GM18858 (cell line): ENCODE results near the gene NRN1L.

Experiments
- ATAC-seq: cut with Tn5 transposase; IDR thresholded peaks from one replicate; pipeline ENCODE4 v1.9.1; 2021; ENCODE audit not compliant: unreplicated experiment

NRN1L gene

DNA sequence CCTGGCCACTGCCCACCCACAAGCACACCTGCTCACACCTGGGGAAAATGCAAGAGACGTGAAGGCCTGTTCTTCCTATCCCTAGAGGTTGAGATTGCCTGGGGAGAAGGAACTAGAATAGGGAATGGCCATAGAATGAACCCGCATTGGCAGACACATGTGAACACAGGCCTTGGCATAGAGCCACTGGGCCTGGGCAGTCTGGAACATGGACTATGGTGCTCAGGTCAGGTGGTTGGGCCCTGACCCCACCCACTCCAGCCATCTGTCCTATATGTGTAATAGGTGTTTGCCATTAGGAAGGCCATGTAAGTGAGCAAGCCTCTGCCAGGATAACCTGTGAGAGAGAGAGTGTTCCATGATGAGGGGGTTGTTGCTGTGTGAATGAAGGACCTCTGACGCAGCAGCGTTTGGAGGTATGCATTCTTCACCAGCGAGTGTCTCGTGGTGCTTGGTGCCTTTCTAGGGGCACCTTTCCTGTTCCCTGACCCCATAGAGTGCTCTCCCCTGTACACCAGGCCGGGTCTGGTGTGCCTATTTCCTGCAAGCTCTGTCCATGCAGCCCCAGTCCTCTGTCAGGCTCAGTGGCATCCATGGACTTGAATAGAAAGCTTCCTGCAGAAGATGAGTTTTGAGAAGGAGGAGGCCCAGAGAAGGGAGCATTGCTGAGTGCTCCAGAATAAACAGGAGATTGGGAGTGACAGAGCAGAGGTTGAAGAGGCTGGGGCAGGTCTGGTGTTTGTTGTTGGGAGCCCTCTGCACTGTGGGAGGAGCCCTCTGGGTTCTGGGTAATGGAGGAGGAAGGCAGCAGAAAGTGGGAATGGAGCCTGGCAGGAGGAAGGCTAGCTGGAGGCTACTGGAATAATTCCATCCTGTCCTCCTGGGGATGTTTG, 31.4 kb downstream of the NRN1L start:
- ATAC-seq = no peak

- no peak for ATAC-seq
These were observed 32.6 kb downstream of the NRN1L start for GRCh38 chr16:67917140-67917851.

DNA sequence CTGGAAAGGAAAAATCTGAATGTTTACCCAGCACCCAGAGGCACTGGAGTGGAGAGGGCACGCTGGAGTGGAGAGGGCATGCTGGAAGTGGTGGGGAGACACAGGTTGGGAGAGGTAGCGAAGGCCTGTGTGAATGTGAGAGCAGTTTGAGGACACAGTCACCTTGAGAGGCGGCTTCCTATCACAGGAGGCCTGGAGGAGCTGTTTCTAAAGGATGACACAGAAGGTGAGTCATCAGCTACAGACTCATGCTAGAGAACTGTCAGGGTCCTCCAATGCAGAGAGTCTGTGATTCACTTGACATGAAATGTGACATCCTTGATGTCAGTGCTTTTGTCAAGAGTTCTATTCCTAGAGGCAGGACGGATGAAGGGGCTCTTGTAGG, 33.2 kb downstream of the NRN1L start:
- no peak for ATAC-seq

DNA sequence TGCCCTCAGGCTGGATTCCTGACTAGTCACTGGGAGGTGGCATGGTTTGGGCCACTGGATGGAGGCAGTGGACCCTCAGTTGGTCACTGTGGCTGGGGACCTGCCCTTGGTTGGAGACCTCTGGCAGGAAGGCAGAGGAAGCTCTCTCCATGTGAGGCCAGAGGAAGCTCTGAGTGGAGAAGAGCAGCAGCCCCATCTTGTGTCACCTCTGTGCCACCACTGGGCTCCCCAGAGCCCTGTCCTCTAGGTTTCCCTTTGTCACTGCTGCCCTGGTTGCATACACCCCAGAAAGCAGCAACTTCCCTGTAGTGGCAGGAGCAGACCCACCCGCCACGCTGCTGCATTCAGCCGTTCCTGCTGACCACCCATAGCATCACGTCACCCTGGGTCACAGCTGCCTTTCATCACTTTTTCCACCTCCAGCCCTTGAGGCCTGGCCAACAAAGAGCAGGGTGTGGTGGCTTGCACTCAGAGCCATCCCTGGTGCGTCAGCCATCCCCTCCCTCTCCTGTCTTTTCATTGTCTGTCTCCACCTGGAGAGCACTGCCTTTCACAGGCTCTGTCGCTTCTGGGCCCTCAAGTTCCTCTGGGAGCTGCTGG, 35.0 kb downstream of the NRN1L start:
- ATAC-seq = no peak

GRCh38 chr16:67922221-67922620, 37.5 kb downstream of the NRN1L start:
- ATAC-seq = no peak

GRCh38 chr16:67922740-67923139, 38.1 kb downstream of the NRN1L start:
- ATAC-seq = no peak

- no peak for ATAC-seq
These were observed 38.9 kb downstream of the NRN1L start for GRCh38 chr16:67923414-67924116.

DNA sequence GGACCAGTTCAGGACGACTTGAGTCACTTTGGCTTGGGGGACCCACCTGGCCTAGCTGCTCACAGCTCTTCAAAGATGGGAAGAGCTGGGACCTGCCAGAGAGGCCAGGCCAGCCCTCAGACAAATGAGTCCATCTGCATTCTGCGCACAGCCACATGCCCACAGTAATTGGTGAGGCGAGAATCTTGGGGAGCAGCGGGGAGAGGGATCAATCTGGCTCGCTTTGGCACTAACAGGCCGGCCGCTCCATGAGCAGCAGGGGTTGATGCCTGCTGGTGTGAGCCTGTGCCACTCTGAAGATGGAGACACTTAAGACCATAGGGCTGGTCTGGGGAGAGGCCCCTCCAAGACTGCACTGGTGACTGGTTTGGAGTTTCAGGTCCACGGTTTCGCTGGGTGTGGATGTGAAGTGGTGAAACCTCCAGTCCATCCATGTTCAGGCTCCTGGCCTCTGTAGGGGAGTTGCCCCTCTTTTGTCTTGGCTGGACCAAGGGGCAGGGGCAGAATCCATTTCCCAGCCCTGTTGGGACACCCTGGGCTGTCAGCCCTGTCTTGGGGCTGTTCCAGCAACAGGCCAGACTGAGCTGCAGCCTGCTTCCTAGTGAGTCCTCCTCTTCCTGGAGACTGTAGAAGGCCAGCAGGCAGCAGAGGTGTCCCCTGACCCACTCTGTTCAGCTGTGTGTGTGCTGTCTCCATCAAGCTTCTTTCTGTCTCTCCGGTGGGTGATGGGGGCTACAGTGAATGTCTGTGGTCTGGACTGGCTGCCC, 39.6 kb downstream of the NRN1L start:
- no peak for ATAC-seq

DNA sequence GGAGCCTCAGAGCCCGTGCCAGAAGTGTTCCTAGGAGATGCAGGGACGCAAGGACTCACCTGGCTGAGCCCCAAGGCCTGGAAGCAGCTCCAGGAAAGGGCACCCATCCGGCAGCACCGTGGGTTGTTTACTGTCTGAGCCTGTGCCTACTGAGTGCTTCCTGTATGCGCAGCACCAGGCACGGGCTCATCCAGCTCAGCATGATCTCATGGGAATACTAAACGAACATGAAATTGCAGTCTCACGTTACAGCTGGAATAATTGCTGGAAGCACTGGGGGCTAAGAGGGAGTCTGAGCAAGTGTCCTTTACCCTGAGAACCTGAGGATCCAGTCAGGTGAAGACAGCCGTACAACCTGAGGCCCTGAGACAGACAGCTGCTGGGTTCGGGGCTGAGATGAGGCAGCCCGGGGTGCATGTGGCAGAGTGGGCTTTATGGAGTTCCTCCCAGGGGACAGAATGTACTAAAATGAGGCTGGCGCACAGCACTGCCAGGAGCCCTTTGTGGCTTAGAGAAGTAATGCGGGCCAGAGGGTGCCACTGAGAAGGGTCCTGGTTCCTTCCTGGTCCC, 41.6 kb downstream of the NRN1L start:
- no peak for ATAC-seq

DNA sequence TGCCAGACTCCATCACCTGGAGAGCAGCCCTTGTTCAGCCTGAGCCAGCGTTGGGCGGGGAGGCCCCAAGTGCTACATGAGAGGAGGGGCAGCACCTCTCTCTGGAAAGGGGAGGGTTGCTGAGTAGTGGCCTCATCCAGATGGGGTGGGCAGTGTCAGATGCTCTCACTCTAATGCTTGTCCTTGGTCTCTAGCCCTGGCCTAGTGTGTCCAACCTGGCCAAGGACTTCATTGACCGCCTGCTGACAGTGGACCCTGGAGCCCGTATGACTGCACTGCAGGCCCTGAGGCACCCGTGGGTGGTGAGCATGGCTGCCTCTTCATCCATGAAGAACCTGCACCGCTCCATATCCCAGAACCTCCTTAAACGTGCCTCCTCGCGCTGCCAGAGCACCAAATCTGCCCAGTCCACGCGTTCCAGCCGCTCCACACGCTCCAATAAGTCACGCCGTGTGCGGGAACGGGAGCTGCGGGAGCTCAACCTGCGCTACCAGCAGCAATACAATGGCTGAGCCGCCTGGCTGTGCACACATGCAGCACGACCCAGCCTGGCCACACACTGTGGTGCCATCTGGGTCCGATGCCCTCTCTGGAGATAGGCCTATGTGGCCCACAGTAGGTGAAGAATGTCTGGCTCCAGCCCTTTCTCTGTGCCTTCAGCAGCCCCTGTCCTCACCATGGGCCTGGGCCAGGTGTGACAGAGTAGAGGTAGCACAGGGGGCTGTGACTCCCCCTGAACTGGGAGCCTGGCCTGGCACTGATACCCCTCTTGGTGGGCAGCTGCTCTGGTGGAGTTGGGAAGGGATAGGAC, 42.7 kb downstream of the NRN1L start:
- ATAC-seq = no peak

DNA sequence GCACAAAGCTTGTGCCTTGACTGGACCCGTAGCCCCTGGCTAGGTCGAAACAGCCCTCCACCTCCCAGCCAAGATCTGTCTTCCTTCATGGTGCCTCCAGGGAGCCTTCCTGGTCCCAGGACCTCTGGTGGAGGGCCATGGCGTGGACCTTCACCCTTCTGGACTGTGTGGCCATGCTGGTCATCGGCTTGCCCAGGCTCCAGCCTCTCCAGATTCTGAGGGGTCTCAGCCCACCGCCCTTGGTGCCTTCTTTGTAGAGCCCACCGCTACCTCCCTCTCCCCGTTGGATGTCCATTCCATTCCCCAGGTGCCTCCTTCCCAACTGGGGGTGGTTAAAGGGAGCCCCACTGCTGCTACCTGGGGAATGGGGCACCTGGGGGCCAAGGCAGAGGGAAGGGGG, 43.5 kb downstream of the NRN1L start:
- ATAC-seq = no peak

DNA sequence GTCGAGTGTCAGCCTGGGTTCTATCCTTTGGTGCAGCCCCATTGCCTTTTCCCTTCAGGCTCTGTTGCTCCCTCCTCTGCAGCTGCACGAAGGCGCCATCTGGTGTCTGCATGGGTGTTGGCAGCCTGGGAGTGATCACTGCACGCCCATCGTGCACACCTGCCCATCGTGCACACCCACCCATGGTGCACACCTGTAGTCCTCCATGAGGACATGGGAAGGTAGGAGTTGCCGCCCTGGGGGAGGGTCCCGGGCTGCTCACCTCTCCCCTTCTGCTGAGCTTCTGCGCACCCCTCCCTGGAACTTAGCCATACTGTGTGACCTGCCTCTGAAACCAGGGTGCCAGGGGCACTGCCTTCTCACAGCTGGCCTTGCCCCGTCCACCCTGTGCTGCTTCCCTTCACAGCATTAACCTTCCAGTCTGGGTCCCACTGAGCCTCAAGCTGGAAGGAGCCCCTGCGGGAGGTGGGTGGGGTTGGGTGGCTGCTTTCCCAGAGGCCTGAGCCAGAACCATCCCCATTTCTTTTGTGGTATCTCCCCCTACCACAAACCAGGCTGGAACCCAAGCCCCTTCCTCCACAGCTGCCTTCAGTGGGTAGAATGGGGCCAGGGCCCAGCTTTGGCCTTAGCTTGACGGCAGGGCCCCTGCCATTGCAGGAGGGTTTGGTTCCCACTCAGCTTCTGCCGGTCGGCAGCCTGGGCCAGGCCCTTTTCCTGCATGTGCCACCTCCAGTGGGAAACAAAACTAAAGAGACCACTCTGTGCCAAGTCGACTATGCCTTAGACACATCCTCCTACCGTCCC, 44.1 kb downstream of the NRN1L start:
- no peak for ATAC-seq

DNA sequence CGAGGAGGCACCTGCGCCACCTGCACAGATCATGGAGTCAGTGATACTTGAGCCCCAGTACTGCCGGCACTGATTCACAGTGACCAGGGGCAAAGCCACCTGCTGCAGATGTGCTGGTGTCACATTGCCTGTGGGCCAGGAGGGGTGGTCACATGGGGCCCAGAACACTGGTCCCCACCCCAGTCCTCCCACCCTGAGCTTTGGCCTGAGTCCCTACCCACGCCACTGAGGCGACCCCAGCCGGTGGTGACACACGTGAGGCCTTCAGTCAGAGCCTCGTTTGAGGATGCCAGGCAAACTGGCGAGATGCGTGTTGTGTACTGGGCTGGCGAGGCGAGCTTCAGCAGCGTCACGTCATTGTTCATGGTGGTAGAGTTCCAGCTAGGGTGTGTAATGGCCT, 45.5 kb downstream of the NRN1L start:
- ATAC-seq = no peak

DNA sequence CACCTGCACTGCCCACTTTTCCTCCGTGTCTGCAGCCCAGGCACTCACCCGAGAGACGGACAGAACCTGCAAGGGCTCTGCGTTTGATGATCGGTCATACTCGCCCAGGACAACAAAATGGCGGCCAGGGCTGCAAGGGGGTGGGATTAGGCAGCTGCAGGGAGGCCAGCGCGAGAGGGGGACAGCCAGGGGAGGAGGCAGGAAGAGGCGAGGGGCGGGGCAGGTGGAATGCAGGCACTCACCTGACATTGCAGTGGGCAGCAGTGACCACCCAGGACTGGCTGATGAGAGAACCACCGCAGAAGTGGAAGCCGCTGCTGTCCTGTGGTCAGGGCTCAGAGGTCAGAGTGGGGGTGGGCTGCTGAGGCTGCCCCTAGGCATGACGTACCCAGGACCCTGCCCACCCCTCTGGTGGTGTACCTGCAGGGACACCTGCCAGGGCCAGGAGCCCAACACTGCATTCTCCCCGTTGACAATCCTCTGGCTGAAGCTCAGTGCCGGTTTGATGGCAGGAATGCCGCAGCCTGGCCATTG, 46.1 kb downstream of the NRN1L start:
- no peak for ATAC-seq

DNA sequence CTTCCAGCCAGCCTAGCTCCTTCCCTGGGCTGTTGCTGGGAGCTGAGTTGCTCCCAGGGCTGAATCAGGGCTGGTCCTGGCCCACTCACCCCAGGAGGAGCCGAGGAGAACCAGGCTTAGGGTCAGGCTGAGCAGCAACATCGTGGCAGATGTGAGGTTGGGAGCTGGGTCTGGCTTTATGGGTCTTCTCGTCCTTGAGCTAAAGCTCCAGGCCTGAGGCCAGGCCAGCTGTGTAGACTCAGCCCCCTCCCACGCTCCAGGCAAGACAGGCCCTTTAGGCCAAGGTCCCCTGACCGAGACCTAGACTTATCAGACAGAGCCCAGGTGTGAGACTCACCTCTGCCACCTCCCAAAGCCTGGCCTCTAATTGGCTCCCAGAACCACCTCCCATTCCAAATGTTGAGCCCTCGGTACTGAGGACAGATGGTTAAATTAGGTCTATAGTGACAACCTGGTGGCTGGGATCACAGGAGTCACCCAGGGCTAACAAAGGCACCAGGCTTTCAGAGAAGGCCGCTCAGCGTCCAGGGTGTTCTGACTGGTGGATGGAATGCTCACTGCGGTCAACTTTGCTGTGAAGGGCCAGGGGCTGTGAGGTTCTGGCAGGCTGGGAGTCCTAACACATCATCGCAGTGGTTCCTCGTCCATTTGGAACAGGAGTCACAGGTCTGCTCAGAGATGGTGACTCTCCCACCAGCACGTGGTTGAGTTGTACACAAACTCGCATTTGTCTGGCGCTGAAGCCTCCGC, 47.2 kb downstream of the NRN1L start, which contains the start of gene CTRL:
Gene CTRL (minus strand): TSS at position 151 of the 750 bp plus-strand sequence. CDS start 10 bp downstream, at position 141.
- no peak for ATAC-seq

GRCh38 chr16:67932462-67932840, 47.8 kb downstream of the NRN1L start:
- ATAC-seq = no peak

DNA sequence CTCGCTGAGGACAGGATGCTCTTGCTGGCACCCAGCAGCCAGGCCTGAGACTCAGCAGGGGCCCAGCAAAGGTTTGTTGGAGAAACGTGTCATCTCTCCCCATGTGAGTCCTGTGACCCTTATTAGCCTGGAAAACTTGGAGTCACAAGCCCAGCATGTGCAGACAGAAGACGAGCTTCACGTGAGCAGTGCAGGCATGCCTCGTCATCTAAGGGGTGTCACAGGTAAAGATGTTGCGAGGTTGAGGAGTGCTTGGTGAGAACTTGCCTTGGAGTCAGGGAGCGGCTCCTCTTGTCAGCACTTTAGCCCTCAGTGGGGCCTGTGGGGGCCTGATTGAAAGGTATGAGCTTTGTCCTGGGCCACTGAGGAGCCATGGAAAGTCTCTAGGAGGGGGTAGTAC, 49.1 kb downstream of the NRN1L start:
- no peak for ATAC-seq
